OCI-M2 (cell line): ENCODE data around the gene ECHS1.
"Not testable (repeated sequence)": the region's sequence is repeated elsewhere in the genome, so short reads cannot be mapped to it uniquely, and the experiment has no call there.

Experiments used
- DNase-seq: peaks from one replicate; lab custom pipeline; 2025; ENCODE audit not compliant: unreplicated experiment; lab: John Stamatoyannopoulos, UW

ECHS1 gene

GRCh38 chr10:133373174-133374090 is at the start of gene ECHS1:
ECHS1 (minus strand) TSS chr10:133373354; CDS start chr10:133373333, 21 bp downstream.
- peak; percentile 54 for DNase-seq

GRCh38 chr10:133422223-133422806 is 49.2 kb upstream of the ECHS1 start:
- no peak for DNase-seq

GRCh38 chr10:133421336-133422222 is 48.4 kb upstream of the ECHS1 start:
- no peak for DNase-seq

- DNase-seq, result no peak
Observed at GRCh38 chr10:133420579-133420978, 47.4 kb upstream of the ECHS1 start.

- no peak for DNase-seq
Observed at GRCh38 chr10:133420028-133420427, 46.9 kb upstream of the ECHS1 start.

GRCh38 chr10:133419211-133419950 is 46.2 kb upstream of the ECHS1 start:
- no peak for DNase-seq

GRCh38 chr10:133418289-133418993 is 45.3 kb upstream of the ECHS1 start:
- no peak for DNase-seq

- no peak for DNase-seq
Observed at GRCh38 chr10:133415752-133416151, 42.6 kb upstream of the ECHS1 start.

- not testable (repeated sequence) for DNase-seq
Observed at GRCh38 chr10:133414401-133414800, 41.2 kb upstream of the ECHS1 start.

GRCh38 chr10:133412381-133412711 is 39.2 kb upstream of the ECHS1 start:
- DNase-seq, result no peak

GRCh38 chr10:133411523-133412380 is 38.6 kb upstream of the ECHS1 start:
- no peak for DNase-seq

- DNase-seq, result no peak
Observed at GRCh38 chr10:133405844-133406527, 32.8 kb upstream of the ECHS1 start.

- no peak for DNase-seq
Observed at GRCh38 chr10:133405272-133405671, 32.1 kb upstream of the ECHS1 start.

- no peak for DNase-seq
Observed at GRCh38 chr10:133403784-133404183, 30.6 kb upstream of the ECHS1 start.

- no peak for DNase-seq
Observed at GRCh38 chr10:133403359-133403758, 30.2 kb upstream of the ECHS1 start.

- no peak for DNase-seq
Observed at GRCh38 chr10:133401981-133402725, 29.0 kb upstream of the ECHS1 start.

- no peak for DNase-seq
Observed at GRCh38 chr10:133401500-133401899, 28.3 kb upstream of the ECHS1 start.
